Measurements from ENCODE around the gene ASPG. TPM values are rescaled to one million over a fixed set of nuclear protein-coding genes. Genes with fewer than 3 reads are reported as not detected.

ASPG gene
- total RNA-seq, 3 donors from 2014 or later (not counting 1 experiment from before 2014, with no cell fraction given), result not detected

DNA sequence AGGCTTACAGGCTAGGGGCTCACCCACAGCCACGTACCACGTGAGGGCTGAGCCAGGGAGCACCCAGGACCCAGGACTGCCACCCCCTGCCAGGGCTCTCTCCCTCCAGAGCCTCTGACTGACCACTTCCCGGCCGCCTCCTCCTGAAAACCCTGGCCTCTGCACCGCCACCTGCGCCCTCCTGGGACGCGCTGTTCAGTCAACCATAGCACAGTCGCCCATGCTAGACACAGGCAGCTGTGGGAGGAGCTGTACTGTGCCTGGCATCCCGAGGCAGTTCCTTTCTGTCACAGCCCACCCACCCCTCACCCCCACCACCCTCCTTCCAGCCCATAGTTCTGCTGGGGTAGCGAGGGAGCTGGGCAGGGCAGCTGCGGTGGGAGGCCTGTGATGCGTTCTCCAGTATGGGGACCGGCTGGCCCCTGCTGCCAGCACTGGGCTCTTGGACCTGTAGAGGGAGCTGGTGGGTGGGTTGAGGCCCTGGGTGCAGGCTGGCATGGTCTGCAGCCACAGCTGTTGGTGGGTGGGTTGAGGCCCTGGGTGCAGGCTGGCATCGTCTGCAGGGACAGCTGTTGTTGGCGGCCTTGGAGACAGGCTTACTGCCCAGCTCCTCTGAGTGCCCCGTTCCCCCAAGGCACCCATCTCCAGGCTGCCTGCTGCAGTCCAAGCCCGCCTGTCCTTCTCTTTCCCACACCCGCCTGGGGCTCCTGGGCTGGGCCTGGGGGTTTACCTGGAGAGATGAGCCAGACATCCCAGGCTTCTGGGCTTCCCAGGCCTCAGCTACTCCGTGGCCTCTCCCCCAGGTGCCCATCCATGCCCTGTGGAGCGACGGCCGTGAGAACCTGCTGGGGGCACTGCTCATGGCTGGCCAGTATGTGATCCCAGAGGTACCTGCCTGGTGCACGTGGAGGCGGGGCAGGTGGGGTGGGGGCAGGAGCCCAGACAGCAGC, 11.5 kb downstream of the ASPG start:
- Mint-ChIP-seq H3K9me3 (no peaks in the 10 kb centered on the region), H3K27ac (no peak overlapping the region), H3K4me1 (peaks cover 5 to 7% of the 10 kb centered on the region in 2 donors), H3K4me3 (no peak overlapping the region), H3K27me3 (ENCODE audit: low read depth in 2 of 2) (peaks cover 0 to 3% of the 10 kb centered on the region in 2 donors), H3K36me3 (no peaks in the 10 kb centered on the region)
- intact Hi-C loops (cut with micrococcal nuclease), result no loop called here
- ATAC-seq (no peak), DNase-seq (no peak)
- TF ChIP-seq, protein P1, sequence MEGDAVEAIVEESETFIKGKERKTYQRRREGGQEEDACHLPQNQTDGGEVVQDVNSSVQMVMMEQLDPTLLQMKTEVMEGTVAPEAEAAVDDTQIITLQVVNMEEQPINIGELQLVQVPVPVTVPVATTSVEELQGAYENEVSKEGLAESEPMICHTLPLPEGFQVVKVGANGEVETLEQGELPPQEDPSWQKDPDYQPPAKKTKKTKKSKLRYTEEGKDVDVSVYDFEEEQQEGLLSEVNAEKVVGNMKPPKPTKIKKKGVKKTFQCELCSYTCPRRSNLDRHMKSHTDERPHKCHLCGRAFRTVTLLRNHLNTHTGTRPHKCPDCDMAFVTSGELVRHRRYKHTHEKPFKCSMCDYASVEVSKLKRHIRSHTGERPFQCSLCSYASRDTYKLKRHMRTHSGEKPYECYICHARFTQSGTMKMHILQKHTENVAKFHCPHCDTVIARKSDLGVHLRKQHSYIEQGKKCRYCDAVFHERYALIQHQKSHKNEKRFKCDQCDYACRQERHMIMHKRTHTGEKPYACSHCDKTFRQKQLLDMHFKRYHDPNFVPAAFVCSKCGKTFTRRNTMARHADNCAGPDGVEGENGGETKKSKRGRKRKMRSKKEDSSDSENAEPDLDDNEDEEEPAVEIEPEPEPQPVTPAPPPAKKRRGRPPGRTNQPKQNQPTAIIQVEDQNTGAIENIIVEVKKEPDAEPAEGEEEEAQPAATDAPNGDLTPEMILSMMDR (IDR thresholded peaks at IDR 0.05), result no peak
- Histone ChIP-seq H3K27ac (ENCODE audit: low read length) (no peak overlapping the region), H3K9me3 (ENCODE audit: control insufficient read depth, insufficient read depth, low read length) (no peaks in the 10 kb centered on the region), H3K36me3 (ENCODE audit: control insufficient read depth, insufficient read depth, low read length) (no peaks in the 10 kb centered on the region), H3K4me3 (ENCODE audit: low read length) (no peak overlapping the region), H3K27me3 (ENCODE audit: control insufficient read depth, insufficient read depth, low read length) (no peaks in the 10 kb centered on the region), H3K4me1 (ENCODE audit: control insufficient read depth, insufficient read depth, low read length) (peaks cover 11% of the 10 kb centered on the region)
- WGBS (ENCODE audit: insufficient coverage), result 76% methylated on average over 24 of the region's 25 CpGs

DNA sequence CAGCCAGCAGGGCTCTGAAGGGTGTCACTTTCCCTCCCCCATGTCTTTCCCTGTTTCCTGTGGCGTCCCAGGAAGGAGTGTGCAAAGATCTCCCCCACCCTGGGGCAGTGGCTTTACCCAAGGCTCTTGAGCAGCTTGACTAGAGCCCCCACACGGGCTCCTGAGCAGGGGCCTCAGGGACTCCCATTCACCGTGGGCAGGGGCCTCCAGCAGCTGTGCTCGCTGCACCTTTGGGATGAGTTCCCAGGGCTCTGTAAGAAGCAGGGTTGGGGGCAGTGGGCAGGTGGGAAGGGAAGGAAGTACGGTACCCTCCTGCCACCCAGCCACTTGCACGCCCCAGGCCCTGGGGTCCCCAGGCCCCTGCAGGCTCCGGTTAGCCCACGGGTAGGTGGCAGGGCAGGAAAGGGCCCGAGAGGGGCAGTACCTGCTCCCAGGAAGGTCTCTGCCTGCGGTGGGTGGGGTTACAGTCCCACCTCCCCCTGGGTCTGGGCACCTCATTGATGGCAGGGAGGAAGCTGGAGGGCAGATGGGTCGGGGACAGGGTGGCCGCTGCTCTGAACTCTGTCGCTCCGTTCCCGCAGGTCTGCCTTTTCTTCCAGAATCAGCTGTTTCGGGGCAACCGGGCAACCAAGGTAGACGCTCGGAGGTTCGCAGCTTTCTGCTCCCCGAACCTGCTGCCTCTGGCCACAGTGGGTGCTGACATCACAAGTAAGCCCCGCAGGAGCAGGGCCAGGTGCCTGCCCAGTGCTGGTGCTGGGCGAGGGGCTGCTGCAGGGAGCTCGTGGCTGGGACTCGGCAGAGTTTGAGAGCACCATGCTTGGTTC, 13.0 kb downstream of the ASPG start:
- Mint-ChIP-seq H3K9me3 (no peaks in the 10 kb centered on the region), H3K27ac (no peak overlapping the region), H3K4me3 (no peak overlapping the region), H3K4me1 (peaks cover 5 to 7% of the 10 kb centered on the region in 2 donors), H3K36me3 (no peaks in the 10 kb centered on the region), H3K27me3 (ENCODE audit: low read depth in 2 of 2) (peaks cover 0 to 3% of the 10 kb centered on the region in 2 donors)
- ATAC-seq, result no peak
- H3K27ac ChIP-seq (ENCODE audit: low read length), result no peak overlapping the region
- intact Hi-C loops (cut with micrococcal nuclease), result no loop called here
- 82% methylated on average over 25 of the region's 25 CpGs for WGBS (ENCODE audit: insufficient coverage)
- H3K27me3 ChIP-seq (ENCODE audit: control insufficient read depth, insufficient read depth, low read length), result no peaks in the 10 kb centered on the region
- H3K36me3 ChIP-seq (ENCODE audit: control insufficient read depth, insufficient read depth, low read length), result no peaks in the 10 kb centered on the region
- peaks cover 11% of the 10 kb centered on the region for H3K4me1 ChIP-seq (ENCODE audit: control insufficient read depth, insufficient read depth, low read length)
- H3K9me3 ChIP-seq (ENCODE audit: control insufficient read depth, insufficient read depth, low read length), result no peaks in the 10 kb centered on the region
- no peak overlapping the region for H3K4me3 ChIP-seq (ENCODE audit: low read length)
- DNase-seq, result no peak
- TF ChIP-seq, protein P1 (IDR thresholded peaks at IDR 0.05), result no peak

DNA sequence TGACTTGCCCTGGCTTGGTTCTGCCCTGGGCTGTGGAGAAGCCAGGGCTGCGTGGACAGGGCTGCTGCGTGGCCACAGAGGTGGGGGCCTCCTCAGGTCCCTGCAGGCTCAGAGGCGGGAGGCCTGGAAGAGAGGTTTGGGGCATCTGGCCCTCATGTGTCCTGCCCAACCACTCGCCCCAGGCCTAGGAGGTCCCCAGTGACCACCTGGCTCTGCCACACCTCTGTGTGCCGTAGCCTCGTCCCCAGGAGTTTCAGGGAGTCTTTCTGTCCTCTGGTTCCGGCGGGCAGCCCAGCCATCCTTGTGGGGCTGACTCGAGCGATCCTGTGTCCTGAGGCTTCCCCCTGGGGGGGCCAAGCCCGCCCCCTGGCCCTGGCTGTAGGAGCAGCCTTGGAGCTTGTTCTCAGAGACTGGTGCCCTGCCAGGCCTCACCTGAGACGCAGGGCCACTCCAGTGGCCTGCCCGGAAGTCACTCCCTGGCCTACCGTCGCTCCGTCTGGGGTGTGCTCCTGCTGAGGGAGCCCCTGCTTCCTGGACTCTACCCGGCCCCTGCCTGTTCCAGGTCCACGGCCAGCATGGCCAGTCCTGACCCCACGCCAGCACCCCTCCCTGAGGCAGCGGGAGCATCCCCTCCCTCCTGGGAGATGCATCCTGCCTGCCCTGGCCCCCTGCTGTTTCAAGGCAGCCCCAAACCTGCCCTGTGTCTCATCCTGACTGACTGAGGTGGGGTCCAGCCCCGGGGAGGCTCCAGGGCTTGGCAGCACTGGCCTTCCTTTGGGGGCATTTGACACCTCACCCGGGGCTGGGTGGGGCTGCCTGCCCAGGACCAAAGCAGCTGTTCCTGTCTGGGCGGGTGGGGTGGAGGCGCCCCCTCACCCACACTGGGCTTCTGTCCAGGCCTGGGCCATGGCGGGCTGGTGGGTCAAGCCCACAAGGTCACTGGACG, 13.9 kb downstream of the ASPG start:
- H3K27me3 ChIP-seq (ENCODE audit: control insufficient read depth, insufficient read depth, low read length), result no peaks in the 10 kb centered on the region
- TF ChIP-seq, protein P1 (IDR thresholded peaks at IDR 0.05), result no peak
- peaks cover 5% of the 10 kb centered on the region for H3K4me1 ChIP-seq (ENCODE audit: control insufficient read depth, insufficient read depth, low read length)
- intact Hi-C loops (cut with micrococcal nuclease), result no loop called here
- H3K36me3 ChIP-seq (ENCODE audit: control insufficient read depth, insufficient read depth, low read length), result no peaks in the 10 kb centered on the region
- WGBS (ENCODE audit: insufficient coverage), result 80% methylated on average over 26 of the region's 26 CpGs
- no peaks in the 10 kb centered on the region for H3K9me3 ChIP-seq (ENCODE audit: control insufficient read depth, insufficient read depth, low read length)
- H3K9me3 Mint-ChIP-seq, result no peaks in the 10 kb centered on the region
- no peak overlapping the region for H3K27ac ChIP-seq (ENCODE audit: low read length)
- no peak for DNase-seq
- H3K4me3 ChIP-seq (ENCODE audit: low read length), result no peak overlapping the region
- no peaks in the 10 kb centered on the region for H3K36me3 Mint-ChIP-seq
- peaks cover 0 to 2% of the 10 kb centered on the region in 2 donors for H3K27me3 Mint-ChIP-seq (ENCODE audit: low read depth in 2 of 2)
- H3K27ac Mint-ChIP-seq, result no peak overlapping the region
- H3K4me1 Mint-ChIP-seq, result peaks cover 3 to 4% of the 10 kb centered on the region in 2 donors
- no peak overlapping the region for H3K4me3 Mint-ChIP-seq
- no peak for ATAC-seq
